BLaER1 (cell line): ENCODE results near the gene MST1.

ENCODE experiments used
- H3K27ac ChIP-seq: shearing (Covaris generic); formaldehyde crosslinking; 2 replicates; pipeline ENCODE4 v1.8.1; 2022
- H3K27me3 ChIP-seq: shearing (Covaris generic); formaldehyde crosslinking; 2 replicates; pipeline ENCODE4 v1.8.1; 2022
- H3K36me3 ChIP-seq: shearing (Covaris generic); formaldehyde crosslinking; 2 replicates; pipeline ENCODE4 v1.8.1; 2022
- H3K4me1 ChIP-seq: shearing (Covaris generic); formaldehyde crosslinking; 2 replicates; pipeline ENCODE4 v1.8.1; 2022
- H3K4me2 ChIP-seq: shearing (Covaris generic); formaldehyde crosslinking; 2 replicates; pipeline ENCODE4 v1.8.1; 2022
- H3K4me3 ChIP-seq: shearing (Covaris generic); formaldehyde crosslinking; 2 replicates; pipeline ENCODE4 v1.8.1; 2022
- H3K9ac ChIP-seq: shearing (Covaris generic); formaldehyde crosslinking; 2 replicates; pipeline ENCODE4 v1.8.1; 2022
- H3K9me3 ChIP-seq: shearing (Covaris generic); formaldehyde crosslinking; 2 replicates; pipeline ENCODE4 v1.8.1; 2022
- H4K20me1 ChIP-seq: shearing (Covaris generic); formaldehyde crosslinking; 2 replicates; pipeline ENCODE4 v1.8.1; 2022
- Cebpa-rat ChIP-seq: shearing (Covaris generic); IDR thresholded peaks from 2 replicates; pipeline ENCODE4 v1.8.1; 2022

Gene MST1

GRCh38 chr3:49668861-49669260 is 20.4 kb downstream of the MST1 start:
- H3K27ac ChIP-seq: no peak overlapping the region
- peaks cover 42% of the 10 kb centered on the region for H3K4me1 ChIP-seq
- H3K4me2 ChIP-seq: 0 out of 2 replicates have a peak overlapping the region, but pooled peaks have one; percentile 17
- H3K27me3 ChIP-seq: no peaks in the 10 kb centered on the region
- no peaks in the 10 kb centered on the region for H3K36me3 ChIP-seq
- no peak for TF ChIP-seq Cebpa-rat
- no peaks in the 10 kb centered on the region for H3K9me3 ChIP-seq
- H3K9ac ChIP-seq: no peak overlapping the region
- H3K4me3 ChIP-seq: no peak overlapping the region
- peaks cover 13% of the 10 kb centered on the region; the same call in 1 of the 2 replicates for H4K20me1 ChIP-seq

- 0 out of 2 replicates have a peak overlapping the region, but pooled peaks have one; percentile 17 for H3K4me2 ChIP-seq
Measured at GRCh38 chr3:49668414-49668797, 20.9 kb downstream of the MST1 start.

GRCh38 chr3:49667701-49668413 is 21.4 kb downstream of the MST1 start:
- no peaks in the 10 kb centered on the region for H3K27me3 ChIP-seq
- H3K4me3 ChIP-seq: no peak overlapping the region
- H4K20me1 ChIP-seq: peaks cover 13% of the 10 kb centered on the region; the same call in 1 of the 2 replicates
- H3K9ac ChIP-seq: no peak overlapping the region
- no peaks in the 10 kb centered on the region for H3K9me3 ChIP-seq
- no peak overlapping the region for H3K4me2 ChIP-seq
- peaks cover 39% of the 10 kb centered on the region for H3K4me1 ChIP-seq
- H3K36me3 ChIP-seq: no peaks in the 10 kb centered on the region
- no peak for TF ChIP-seq Cebpa-rat
- H3K27ac ChIP-seq: no peak overlapping the region

More at GRCh38 chr3:49668414-49668797, 20.9 kb downstream of the MST1 start:
- H3K4me1 ChIP-seq: peaks cover 42% of the 10 kb centered on the region
- H3K9ac ChIP-seq: no peak overlapping the region
- no peaks in the 10 kb centered on the region for H3K9me3 ChIP-seq
- H3K4me3 ChIP-seq: no peak overlapping the region
- H4K20me1 ChIP-seq: peaks cover 13% of the 10 kb centered on the region; the same call in 1 of the 2 replicates
- H3K27me3 ChIP-seq: no peaks in the 10 kb centered on the region
- H3K27ac ChIP-seq: no peak overlapping the region
- no peaks in the 10 kb centered on the region for H3K36me3 ChIP-seq
- no peak for TF ChIP-seq Cebpa-rat

- Histone ChIP-seq H3K4me1 (peaks cover 39% of the 10 kb centered on the region), H3K9me3 (no peaks in the 10 kb centered on the region), H3K9ac (no peak overlapping the region), H3K36me3 (no peaks in the 10 kb centered on the region), H3K27me3 (no peaks in the 10 kb centered on the region), H3K27ac (no peak overlapping the region), H3K4me2 (no peak overlapping the region), H3K4me3 (no peak overlapping the region), H4K20me1 (peaks cover 12% of the 10 kb centered on the region; the same call in 1 of the 2 replicates)
- no peak for TF ChIP-seq Cebpa-rat
Measured at GRCh38 chr3:49666592-49666991, 22.7 kb downstream of the MST1 start.

- no peak overlapping the region for H3K9ac ChIP-seq
- no peak for TF ChIP-seq Cebpa-rat
Measured at GRCh38 chr3:49665822-49666519, 23.3 kb downstream of the MST1 start.

GRCh38 chr3:49664300-49664699 is 25.0 kb downstream of the MST1 start:
- Histone ChIP-seq H3K4me2 (no peak overlapping the region), H3K27ac (no peak overlapping the region), H3K4me3 (no peak overlapping the region), H3K36me3 (no peaks in the 10 kb centered on the region), H4K20me1 (no peaks in the 10 kb centered on the region), H3K27me3 (no peaks in the 10 kb centered on the region), H3K4me1 (peaks cover 42% of the 10 kb centered on the region), H3K9ac (no peak overlapping the region), H3K9me3 (no peaks in the 10 kb centered on the region)
- no peak for TF ChIP-seq Cebpa-rat

More at GRCh38 chr3:49665822-49666519, 23.3 kb downstream of the MST1 start:
- H3K27me3 ChIP-seq: no peaks in the 10 kb centered on the region
- H3K4me2 ChIP-seq: no peak overlapping the region
- H3K36me3 ChIP-seq: no peaks in the 10 kb centered on the region
- peaks cover 6% of the 10 kb centered on the region; the same call in 1 of the 2 replicates for H4K20me1 ChIP-seq
- no peak overlapping the region for H3K4me3 ChIP-seq
- H3K9me3 ChIP-seq: no peaks in the 10 kb centered on the region
- H3K27ac ChIP-seq: no peak overlapping the region
- peaks cover 33% of the 10 kb centered on the region for H3K4me1 ChIP-seq

- Histone ChIP-seq H3K36me3 (no peaks in the 10 kb centered on the region), H3K27ac (no peak overlapping the region), H4K20me1 (no peaks in the 10 kb centered on the region), H3K4me2 (no peak overlapping the region), H3K27me3 (no peaks in the 10 kb centered on the region), H3K9ac (no peak overlapping the region), H3K4me1 (peaks cover 43% of the 10 kb centered on the region), H3K4me3 (no peak overlapping the region), H3K9me3 (no peaks in the 10 kb centered on the region)
- no peak for TF ChIP-seq Cebpa-rat
Measured at GRCh38 chr3:49663831-49664230, 25.4 kb downstream of the MST1 start.

- Histone ChIP-seq H3K9me3 (no peaks in the 10 kb centered on the region), H3K27me3 (no peaks in the 10 kb centered on the region), H3K4me1 (peaks cover 45% of the 10 kb centered on the region), H3K4me2 (peak overlapping the region; percentile 27), H3K36me3 (no peaks in the 10 kb centered on the region), H3K27ac (no peak overlapping the region), H3K9ac (no peak overlapping the region), H3K4me3 (no peak overlapping the region), H4K20me1 (no peaks in the 10 kb centered on the region)
- no peak for TF ChIP-seq Cebpa-rat
Measured at GRCh38 chr3:49662720-49663413, 26.4 kb downstream of the MST1 start.

GRCh38 chr3:49662021-49662420 is 27.3 kb downstream of the MST1 start:
- peak overlapping the region; percentile 27 for H3K4me2 ChIP-seq
- no peaks in the 10 kb centered on the region for H3K9me3 ChIP-seq
- peaks cover 54% of the 10 kb centered on the region for H3K4me1 ChIP-seq
- no peak overlapping the region for H3K27ac ChIP-seq
- H3K27me3 ChIP-seq: no peaks in the 10 kb centered on the region
- no peaks in the 10 kb centered on the region for H4K20me1 ChIP-seq
- no peak overlapping the region for H3K9ac ChIP-seq
- no peak overlapping the region for H3K4me3 ChIP-seq
- TF ChIP-seq Cebpa-rat: no peak
- no peaks in the 10 kb centered on the region for H3K36me3 ChIP-seq
